Astrocyte (in vitro differentiated cells and primary cell): ENCODE results near the gene CCR2. TPM values are rescaled to one million over a fixed set of nuclear protein-coding genes. Genes with fewer than 3 reads are reported as not detected.
"Not testable (repeated sequence)": the region's sequence is repeated elsewhere in the genome, so short reads cannot be mapped to it uniquely, and the experiment has no call there.

Source experiments
- DNase-seq: peaks from one replicate; pipeline ENCODE4 v3.0.0-alpha.2; 2010; ENCODE audit warnings: low read depth
- FAIRE-seq: peaks from 2 replicates; lab custom pipeline; 2011; peaks lifted over from hg19 to GRCh38; lab: Jason Lieb, UNC
- H2AFZ ChIP-seq: 2 replicates; pipeline ENCODE4 v1.6.0; 2012; ENCODE audit warnings: low read depth, low read length, inconsistent platforms
- H3K27ac ChIP-seq: 2 replicates; pipeline ENCODE4 v1.5.1; 2011; ENCODE audit warnings: low read depth, low read length, inconsistent platforms
- H3K27me3 ChIP-seq: 2 replicates; pipeline ENCODE4 v1.6.0; 2011; ENCODE audit warnings: low read length, inconsistent platforms; ENCODE audit not compliant: insufficient read depth
- H3K36me3 ChIP-seq: 2 replicates; pipeline ENCODE4 v1.5.1; 2011; ENCODE audit warnings: low read length, inconsistent platforms; ENCODE audit not compliant: insufficient read depth
- H3K4me1 ChIP-seq: 2 replicates; pipeline ENCODE4 v1.5.1; 2011; ENCODE audit warnings: low read length, inconsistent platforms; ENCODE audit not compliant: insufficient read depth
- H3K4me2 ChIP-seq: 2 replicates; pipeline ENCODE4 v1.6.0; 2012; ENCODE audit warnings: low read length, inconsistent platforms
- H3K4me3 ChIP-seq: 2 replicates; pipeline ENCODE4 v1.5.1; 2011; ENCODE audit warnings: low read depth, mild to moderate bottlenecking, low read length, inconsistent platforms; ENCODE audit not compliant: insufficient read depth
- H3K79me2 ChIP-seq: 2 replicates; pipeline ENCODE4 v1.6.0; 2012; ENCODE audit warnings: mild to moderate bottlenecking, low read length, inconsistent platforms; ENCODE audit not compliant: insufficient read depth
- H3K9ac ChIP-seq: 2 replicates; pipeline ENCODE4 v1.6.0; 2012; ENCODE audit warnings: mild to moderate bottlenecking, low read length, inconsistent platforms
- H3K9me3 ChIP-seq: 2 replicates; pipeline ENCODE4 v1.5.1; 2012; ENCODE audit warnings: low read depth, mild to moderate bottlenecking, low read length, inconsistent platforms; ENCODE audit not compliant: insufficient read depth
- H4K20me1 ChIP-seq: 2 replicates; pipeline ENCODE4 v1.6.0; 2012; ENCODE audit warnings: low read length, inconsistent platforms; ENCODE audit not compliant: insufficient read depth
- H3K27ac Mint-ChIP-seq: one replicate; pipeline ENCODE4 v1.8.0; 2021; ENCODE audit warnings: mild to moderate bottlenecking, mixed read lengths; ENCODE audit not compliant: unreplicated experiment
- H3K27me3 Mint-ChIP-seq: one replicate; pipeline ENCODE4 v1.8.0; 2021; ENCODE audit warnings: low read depth, mixed read lengths; ENCODE audit not compliant: unreplicated experiment
- H3K36me3 Mint-ChIP-seq: one replicate; pipeline ENCODE4 v1.8.0; 2021; ENCODE audit warnings: low read depth, mixed read lengths; ENCODE audit not compliant: unreplicated experiment
- H3K4me1 Mint-ChIP-seq: one replicate; pipeline ENCODE4 v1.8.0; 2021; ENCODE audit warnings: low read depth, mixed read lengths; ENCODE audit not compliant: unreplicated experiment
- H3K4me3 Mint-ChIP-seq: one replicate; pipeline ENCODE4 v1.8.0; 2021; ENCODE audit warnings: mild to moderate bottlenecking, moderate library complexity, mixed read lengths; ENCODE audit not compliant: unreplicated experiment
- H3K9me3 Mint-ChIP-seq: one replicate; pipeline ENCODE4 v1.8.0; 2021; ENCODE audit warnings: mild to moderate bottlenecking, mixed read lengths; ENCODE audit not compliant: unreplicated experiment
- EZH2 ChIP-seq: IDR thresholded peaks from 2 replicates; pipeline ENCODE4 v1.6.1; 2012; ENCODE audit warnings: mild to moderate bottlenecking, low read length, inconsistent platforms; ENCODE audit not compliant: insufficient read depth
- total RNA-seq: library from RNA; stranded (reverse); gene quantifications from 2 replicates; pipeline ENCODE4 v1.2.1, GENCODE V29; 2021
- TF ChIP-seq, protein P1 (sequence below): IDR thresholded peaks from 2 replicates; pipeline ENCODE4 v1.5.1; 2011; ENCODE audit warnings: low read depth, mild to moderate bottlenecking, inconsistent platforms, low read length, moderate library complexity; ENCODE audit not compliant: insufficient read depth

The CCR2 gene
- total RNA-seq, 1 donor from 2014 or later: not detected

DNA sequence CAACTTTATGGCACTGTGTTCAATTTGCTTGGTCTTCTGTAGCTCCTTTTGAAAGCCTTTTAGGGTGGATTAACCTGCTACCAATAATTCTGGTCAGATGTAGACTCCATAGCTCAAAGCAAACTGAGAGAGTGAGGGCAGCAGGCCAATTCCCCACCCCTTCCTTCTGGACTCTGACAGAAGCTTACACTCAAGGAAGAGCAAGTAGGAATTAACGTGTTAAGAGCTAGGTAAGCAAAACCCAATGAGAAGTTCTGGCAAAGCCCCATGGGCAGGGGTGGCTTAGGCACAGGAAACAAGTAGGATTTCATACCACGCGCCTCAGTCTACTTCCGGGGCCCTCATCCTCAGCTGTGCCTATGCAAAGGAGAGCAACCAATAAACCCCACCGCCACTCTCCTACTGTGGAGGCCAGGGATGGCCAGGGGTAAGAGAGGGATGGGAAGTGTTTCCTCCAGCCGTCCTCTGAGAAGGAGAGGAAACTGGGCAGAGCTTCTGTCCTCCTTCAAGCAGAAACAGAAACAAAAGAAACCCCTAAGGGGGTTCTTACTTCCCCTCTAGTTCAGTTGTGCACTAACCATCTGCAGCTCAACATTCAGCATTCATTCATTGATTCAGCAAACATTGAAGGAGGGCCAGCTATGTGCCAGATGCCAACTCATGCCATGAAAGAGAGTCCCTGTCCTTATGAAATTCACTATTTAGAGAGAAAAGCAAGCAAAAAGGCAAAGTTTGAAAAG is 29.5 kb downstream of the CCR2 start:
- Histone ChIP-seq H3K27me3 (peaks cover 14% of the 10 kb centered on the region), H2AFZ (no peak overlapping the region), H3K27ac (no peak overlapping the region), H3K4me2 (no peak overlapping the region), H4K20me1 (no peaks in the 10 kb centered on the region), H3K36me3 (no peaks in the 10 kb centered on the region), H3K9me3 (no peaks in the 10 kb centered on the region), H3K4me3 (no peak overlapping the region), H3K9ac (no peak overlapping the region), H3K4me1 (no peaks in the 10 kb centered on the region), H3K79me2 (no peaks in the 10 kb centered on the region)
- FAIRE-seq (no peak), DNase-seq (no peak)
- Mint-ChIP-seq H3K36me3 (no peaks in the 10 kb centered on the region), H3K27ac (no peak overlapping the region), H3K4me3 (no peak overlapping the region), H3K4me1 (peaks cover 19% of the 10 kb centered on the region), H3K9me3 (no peaks in the 10 kb centered on the region), H3K27me3 (peaks cover 2% of the 10 kb centered on the region)
- no peak for TF ChIP-seq EZH2
- TF ChIP-seq, protein P1, sequence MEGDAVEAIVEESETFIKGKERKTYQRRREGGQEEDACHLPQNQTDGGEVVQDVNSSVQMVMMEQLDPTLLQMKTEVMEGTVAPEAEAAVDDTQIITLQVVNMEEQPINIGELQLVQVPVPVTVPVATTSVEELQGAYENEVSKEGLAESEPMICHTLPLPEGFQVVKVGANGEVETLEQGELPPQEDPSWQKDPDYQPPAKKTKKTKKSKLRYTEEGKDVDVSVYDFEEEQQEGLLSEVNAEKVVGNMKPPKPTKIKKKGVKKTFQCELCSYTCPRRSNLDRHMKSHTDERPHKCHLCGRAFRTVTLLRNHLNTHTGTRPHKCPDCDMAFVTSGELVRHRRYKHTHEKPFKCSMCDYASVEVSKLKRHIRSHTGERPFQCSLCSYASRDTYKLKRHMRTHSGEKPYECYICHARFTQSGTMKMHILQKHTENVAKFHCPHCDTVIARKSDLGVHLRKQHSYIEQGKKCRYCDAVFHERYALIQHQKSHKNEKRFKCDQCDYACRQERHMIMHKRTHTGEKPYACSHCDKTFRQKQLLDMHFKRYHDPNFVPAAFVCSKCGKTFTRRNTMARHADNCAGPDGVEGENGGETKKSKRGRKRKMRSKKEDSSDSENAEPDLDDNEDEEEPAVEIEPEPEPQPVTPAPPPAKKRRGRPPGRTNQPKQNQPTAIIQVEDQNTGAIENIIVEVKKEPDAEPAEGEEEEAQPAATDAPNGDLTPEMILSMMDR: no peak

DNA sequence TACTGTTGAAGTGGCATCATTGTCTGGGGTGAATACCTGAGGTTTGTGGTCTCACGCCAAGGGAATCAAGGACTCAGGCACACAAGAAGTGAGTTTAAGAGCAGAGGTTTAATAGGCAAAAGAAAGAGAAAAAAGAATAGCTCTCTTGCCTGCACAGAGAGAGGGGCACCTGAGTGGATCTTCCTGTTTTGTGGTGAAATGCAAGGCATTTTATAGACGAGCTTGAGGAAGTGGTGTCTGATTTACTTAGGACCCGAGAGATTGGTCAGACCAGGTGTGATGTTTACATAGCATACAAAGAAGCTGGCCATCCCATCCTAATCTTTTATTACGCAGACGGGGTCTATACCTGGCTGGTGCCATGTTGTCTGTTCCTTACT is 30.0 kb downstream of the CCR2 start:
- no peaks in the 10 kb centered on the region for H3K79me2 ChIP-seq
- H3K4me1 ChIP-seq: no peaks in the 10 kb centered on the region
- H4K20me1 ChIP-seq: no peaks in the 10 kb centered on the region
- H3K4me1 Mint-ChIP-seq: peaks cover 19% of the 10 kb centered on the region
- no peak overlapping the region for H3K27ac Mint-ChIP-seq
- no peak overlapping the region for H3K27ac ChIP-seq
- no peak overlapping the region for H3K4me2 ChIP-seq
- FAIRE-seq: no peak
- H3K27me3 ChIP-seq: peaks cover 14% of the 10 kb centered on the region
- H3K4me3 Mint-ChIP-seq: no peak overlapping the region
- H3K9me3 Mint-ChIP-seq: no peaks in the 10 kb centered on the region
- no peaks in the 10 kb centered on the region for H3K36me3 Mint-ChIP-seq
- H2AFZ ChIP-seq: no peak overlapping the region
- no peak overlapping the region for H3K4me3 ChIP-seq
- H3K9me3 ChIP-seq: no peaks in the 10 kb centered on the region
- H3K36me3 ChIP-seq: no peaks in the 10 kb centered on the region
- no peak overlapping the region for H3K9ac ChIP-seq
- no peak for DNase-seq
- TF ChIP-seq, protein P1: no peak
- no peak for TF ChIP-seq EZH2
- H3K27me3 Mint-ChIP-seq: peaks cover 2% of the 10 kb centered on the region

DNA sequence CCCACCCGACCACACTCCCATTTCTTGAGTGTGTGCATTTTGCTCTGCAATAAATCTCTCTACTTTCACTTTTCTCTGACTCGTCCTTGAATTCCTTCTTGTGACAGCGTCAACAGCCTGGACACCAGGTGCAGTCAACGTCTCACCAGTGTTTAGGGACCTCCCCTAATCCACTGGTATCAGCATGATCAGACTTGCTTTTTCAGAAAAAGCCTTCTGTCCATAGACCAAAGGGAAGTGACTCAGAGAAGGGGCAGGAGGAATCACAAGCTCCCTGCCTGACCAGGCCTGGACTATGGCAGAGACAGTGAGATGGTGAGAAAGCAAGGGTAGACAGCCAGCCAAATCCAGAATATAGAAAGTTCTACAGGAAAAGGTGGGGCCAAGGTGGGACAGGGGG is 32.3 kb downstream of the CCR2 start:
- no peaks in the 10 kb centered on the region for H3K36me3 Mint-ChIP-seq
- no peaks in the 10 kb centered on the region for H3K9me3 Mint-ChIP-seq
- Histone ChIP-seq H3K79me2 (no peaks in the 10 kb centered on the region), H3K27me3 (peaks cover 7% of the 10 kb centered on the region), H3K27ac (no peak overlapping the region), H4K20me1 (no peaks in the 10 kb centered on the region), H3K36me3 (no peaks in the 10 kb centered on the region), H3K9me3 (no peaks in the 10 kb centered on the region), H3K4me2 (peak overlapping the region; percentile 27), H2AFZ (peak overlapping the region; percentile 12), H3K4me1 (no peaks in the 10 kb centered on the region), H3K4me3 (no peak overlapping the region), H3K9ac (no peak overlapping the region)
- H3K4me3 Mint-ChIP-seq: no peak overlapping the region
- no peaks in the 10 kb centered on the region for H3K27me3 Mint-ChIP-seq
- peak overlapping the region; percentile 88 for H3K27ac Mint-ChIP-seq
- DNase-seq: peak; percentile 39
- no peak for FAIRE-seq
- TF ChIP-seq, protein P1: no peak
- no peak for TF ChIP-seq EZH2
- peaks cover 16% of the 10 kb centered on the region for H3K4me1 Mint-ChIP-seq

GRCh38 chr3:46388847-46389246 is 34.9 kb downstream of the CCR2 start:
- H3K4me1 Mint-ChIP-seq: peaks cover 16% of the 10 kb centered on the region

More at GRCh38 chr3:46388847-46389246, 34.9 kb downstream of the CCR2 start:
- not testable (repeated sequence) for H3K4me3 Mint-ChIP-seq, H2AFZ ChIP-seq, FAIRE-seq, H3K36me3 ChIP-seq, H3K9me3 Mint-ChIP-seq, H3K27ac Mint-ChIP-seq, DNase-seq, H3K27me3 ChIP-seq, H3K4me1 ChIP-seq, H4K20me1 ChIP-seq, H3K79me2 ChIP-seq, H3K27me3 Mint-ChIP-seq, H3K4me3 ChIP-seq, H3K4me2 ChIP-seq, H3K9me3 ChIP-seq, H3K9ac ChIP-seq, H3K27ac ChIP-seq, H3K36me3 Mint-ChIP-seq
